ENCODE data around the gene RAB3IL1. TPM values are rescaled to one million over a fixed set of nuclear protein-coding genes. Genes with fewer than 3 reads are reported as not detected.

The RAB3IL1 gene
- total and polyA plus RNA-seq, 9 of the 15 experiments (the other 6 are each of a cell fraction or from before 2014, with no cell fraction given) = 0.15 to 42.6 (median 15.5) TPM

- TF ChIP-seq CREB1 (IDR thresholded peaks at IDR 0.05) = no peak
- TF ChIP-seq CREB1 (CRISPR knock-in tag; IDR thresholded peaks at IDR 0.05) = peak; percentile 26; the same call in 1 of the 2 replicates
- no peak for TF ChIP-seq IRF9 (tag; IDR thresholded peaks at IDR 0.05)
- TF ChIP-seq MCM5 (IDR thresholded peaks at IDR 0.05; ENCODE audit: low read depth) = no peak
- no peak for TF ChIP-seq HLTF (IDR thresholded peaks at IDR 0.05)
- peak; percentile 47; the same call in 1 of the 2 replicates for TF ChIP-seq ZNF589 (CRISPR knock-in tag; IDR thresholded peaks at IDR 0.05; ENCODE audit: low read depth)
- no peak for TF ChIP-seq JUNB (CRISPR knock-in tag; conservative IDR thresholded peaks at IDR 0.05)
- peak; percentile 86 for TF ChIP-seq TFAP4 (CRISPR knock-in tag; IDR thresholded peaks at IDR 0.05; ENCODE audit: borderline replicate concordance)
- TF ChIP-seq U2AF1 (optimal IDR thresholded peaks at IDR 0.05; ENCODE audit: low read depth, low read length) = no peak
- no peak for TF ChIP-seq NR4A1 (CRISPR knock-in tag; IDR thresholded peaks at IDR 0.05)
- no peak for TF ChIP-seq NR4A1 (tag; IDR thresholded peaks at IDR 0.05)
- TF ChIP-seq AFF1 (IDR thresholded peaks at IDR 0.05; ENCODE audit: low read depth in 1 of 2, partially characterized antibody in 2 of 2) = no peak
- TF ChIP-seq RAD21 (CRISPR knock-in tag; conservative IDR thresholded peaks at IDR 0.05 in 1 of 2, IDR thresholded peaks at IDR 0.05 in 1 of 2) = peak; percentile 97 to 99
- TF ChIP-seq ZNF143 (CRISPR knock-in tag; IDR thresholded peaks at IDR 0.05) = no peak
- TF ChIP-seq ZNF316 (IDR thresholded peaks at IDR 0.05) = no peak
- no peak for TF ChIP-seq HNRNPH1 (optimal IDR thresholded peaks at IDR 0.05; ENCODE audit: low read depth, low read length)
- peak; percentile 37 for TF ChIP-seq ZFP36 (IDR thresholded peaks at IDR 0.05; ENCODE audit: low read depth, low read length, partially characterized antibody)
- no peak for TF ChIP-seq BCOR (IDR thresholded peaks at IDR 0.05)
- TF ChIP-seq RB1 (IDR thresholded peaks at IDR 0.05; ENCODE audit: low read depth) = peak; percentile 88
- peak; percentile 20; the same call in 1 of the 2 replicates for TF ChIP-seq SOX6 (IDR thresholded peaks at IDR 0.05)
- no peak for TF ChIP-seq HMGXB4 (CRISPR knock-in tag; IDR thresholded peaks at IDR 0.05)
- TF ChIP-seq SUPT5H (IDR thresholded peaks at IDR 0.05) = no peak
- TF ChIP-seq ZNF76 (CRISPR knock-in tag; IDR thresholded peaks at IDR 0.05; ENCODE audit: borderline replicate concordance) = no peak
Observed at GRCh38 chr11:61899146-61899841, 18.1 kb downstream of the RAB3IL1 start (continued).

All from K562 (cell line).